SKM-1 (cell line): ENCODE data around the gene ATOH7.

Experiments used
- DNase-seq: peaks from one replicate; lab custom pipeline; 2025; ENCODE audit not compliant: unreplicated experiment; lab: John Stamatoyannopoulos, UW

The ATOH7 gene

DNA sequence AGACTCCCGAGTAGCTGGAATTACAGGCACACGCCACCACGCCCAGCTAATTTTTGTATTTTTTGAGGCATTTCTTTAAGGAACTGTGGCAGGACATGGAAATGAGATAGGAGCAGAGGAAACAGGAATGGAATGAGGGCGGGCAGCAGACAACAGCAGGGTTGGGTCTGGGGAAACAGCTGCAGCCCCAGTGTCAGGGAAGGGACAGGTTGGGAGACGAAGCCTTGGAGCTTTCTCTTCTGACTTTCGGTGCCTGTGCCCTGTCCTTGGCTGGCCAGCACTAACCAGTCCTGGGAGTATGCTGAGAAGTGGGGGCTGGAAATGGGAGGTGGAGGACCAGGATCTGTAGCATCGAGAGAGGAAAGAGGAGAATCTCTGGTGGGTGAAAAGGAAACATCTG, 47.4 kb downstream of the ATOH7 start:
- DNase-seq = no peak
